ENCODE measurements around the gene CFAP410. TPM values are rescaled to one million over a fixed set of nuclear protein-coding genes. Genes with fewer than 3 reads are reported as not detected.

The CFAP410 gene
- total and polyA plus RNA-seq, 2 of the 13 experiments (the other 11 are each of a cell fraction or from before 2014, with no cell fraction given): 8.0 to 20.1 TPM

GRCh38 chr21:44310628-44311507 is 28.3 kb downstream of the CFAP410 start (continued):
- TF ChIP-seq, protein P1, sequence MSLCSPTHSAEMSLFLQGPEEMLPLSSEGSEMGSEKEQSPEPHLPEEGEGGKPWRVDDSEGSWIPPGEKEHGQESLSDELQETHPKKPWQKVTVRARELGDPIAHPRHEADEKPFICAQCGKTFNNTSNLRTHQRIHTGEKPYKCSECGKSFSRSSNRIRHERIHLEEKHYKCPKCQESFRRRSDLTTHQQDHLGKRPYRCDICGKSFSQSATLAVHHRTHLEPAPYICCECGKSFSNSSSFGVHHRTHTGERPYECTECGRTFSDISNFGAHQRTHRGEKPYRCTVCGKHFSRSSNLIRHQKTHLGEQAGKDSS (CRISPR knock-in tag; IDR thresholded peaks at IDR 0.05; ENCODE audit: borderline replicate concordance, low read depth): no peak
- TF ChIP-seq ZNF687 (CRISPR knock-in tag; IDR thresholded peaks at IDR 0.05) (peak; percentile 14; the same call in 1 of the 2 replicates), ZNF143 (CRISPR knock-in tag; IDR thresholded peaks at IDR 0.05) (no peak), MNT (IDR thresholded peaks at IDR 0.05) (peak; percentile 25), NFKBIZ (CRISPR knock-in tag; IDR thresholded peaks at IDR 0.05) (no peak), KAT7 (CRISPR knock-in tag; IDR thresholded peaks at IDR 0.05; ENCODE audit: borderline replicate concordance) (no peak), AFF4 (CRISPR knock-in tag; IDR thresholded peaks at IDR 0.05) (no peak)
